ENCODE data around the gene PNPLA7. TPM values are rescaled to one million over a fixed set of nuclear protein-coding genes. Genes with fewer than 3 reads are reported as not detected.

The PNPLA7 gene
- total RNA-seq, 1 donor from 2014 or later = 13.5 TPM

GRCh38 chr9:137430723-137431415 is 119.3 kb downstream of the PNPLA7 start:
- intact Hi-C loops (cut with DNase I) = no loop called here
- no peak for TF ChIP-seq CTCF (IDR thresholded peaks at IDR 0.05)
- DNase-seq (ENCODE audit: low spot score in 2 of 2) = no peak
- peaks cover 1 to 2% of the 10 kb centered on the region in 2 donors for H3K4me1 ChIP-seq
- no peak overlapping the region for H3K4me3 ChIP-seq
- H3K36me3 ChIP-seq = no peaks in the 10 kb centered on the region
- no peaks in the 10 kb centered on the region for H3K27me3 ChIP-seq
- no peak overlapping the region for H3K27ac ChIP-seq
- no peaks in the 10 kb centered on the region for H3K9me3 ChIP-seq

- intact Hi-C loops (cut with DNase I) = loop anchor here (10.0 kb wide), 1 partner anchor 95 kb away; no protein-coding TSS in a partner anchor
- Histone ChIP-seq H3K27me3 (no peaks in the 10 kb centered on the region), H3K4me3 (no peak overlapping the region), H3K9me3 (no peaks in the 10 kb centered on the region), H3K27ac (no peak overlapping the region), H3K36me3 (no peaks in the 10 kb centered on the region), H3K4me1 (no peaks in the 10 kb centered on the region)
- no peak for TF ChIP-seq CTCF (IDR thresholded peaks at IDR 0.05)
- no peak for DNase-seq (ENCODE audit: low spot score in 2 of 2)
These were observed 120.1 kb downstream of the PNPLA7 start for GRCh38 chr9:137429974-137430722.

GRCh38 chr9:137429546-137429890 is 120.7 kb downstream of the PNPLA7 start:
- H3K27me3 ChIP-seq = no peaks in the 10 kb centered on the region
- H3K9me3 ChIP-seq = no peaks in the 10 kb centered on the region
- no peaks in the 10 kb centered on the region for H3K36me3 ChIP-seq
- H3K4me3 ChIP-seq = no peak overlapping the region
- H3K4me1 ChIP-seq = no peaks in the 10 kb centered on the region
- intact Hi-C loops (cut with DNase I) = loop anchor here (10.0 kb wide), 1 partner anchor 95 kb away; no protein-coding TSS in a partner anchor
- no peak for DNase-seq (ENCODE audit: low spot score in 2 of 2)
- no peak overlapping the region for H3K27ac ChIP-seq
- no peak for TF ChIP-seq CTCF (IDR thresholded peaks at IDR 0.05)

- intact Hi-C loops (cut with DNase I) = loop anchor here (10.0 kb wide), 1 partner anchor 96 kb away; no protein-coding TSS in a partner anchor
- H3K4me1 ChIP-seq = peaks cover 0 to 2% of the 10 kb centered on the region in 2 donors
- H3K27ac ChIP-seq = no peak overlapping the region
- TF ChIP-seq CTCF (IDR thresholded peaks at IDR 0.05) = no peak
- H3K36me3 ChIP-seq = no peaks in the 10 kb centered on the region
- no peak for DNase-seq (ENCODE audit: low spot score in 2 of 2)
- H3K27me3 ChIP-seq = no peaks in the 10 kb centered on the region
- H3K4me3 ChIP-seq = no peak overlapping the region
- no peaks in the 10 kb centered on the region for H3K9me3 ChIP-seq
These were observed 121.2 kb downstream of the PNPLA7 start for GRCh38 chr9:137428841-137429545.

GRCh38 chr9:137428311-137428630 is 121.9 kb downstream of the PNPLA7 start:
- H3K27ac ChIP-seq = no peak overlapping the region
- peaks cover 4 to 6% of the 10 kb centered on the region in 2 donors for H3K4me1 ChIP-seq
- no peak for TF ChIP-seq CTCF (IDR thresholded peaks at IDR 0.05)
- intact Hi-C loops (cut with DNase I) = loop anchor here (10.0 kb wide), 1 partner anchor 97 kb away; no protein-coding TSS in a partner anchor
- H3K36me3 ChIP-seq = no peaks in the 10 kb centered on the region
- H3K9me3 ChIP-seq = no peaks in the 10 kb centered on the region
- no peak overlapping the region for H3K4me3 ChIP-seq
- no peaks in the 10 kb centered on the region for H3K27me3 ChIP-seq
- DNase-seq (ENCODE audit: low spot score in 2 of 2) = no peak

Data from ascending aorta (tissue), 2 donors.